Body of pancreas (tissue), 4 donors: ENCODE results near the gene BRSK1.

Experiments used
- POLR2A ChIP-seq, 3 donors: fragments of 450-650 bp; IDR thresholded peaks; one replicate each; pipeline ENCODE4 v1.6.1; 2016; ENCODE audit warnings: antibody characterized with exemption in 3 of 3, mild to moderate bottlenecking in 2 of 3
- TF ChIP-seq, protein P1 (sequence below), 7 experiments: fragments of 450-650 bp in 4 of 7; fragments of 200-600 bp in 3 of 7; sonication (generic) in 3 of 7; IDR thresholded peaks; one replicate each; pipeline ENCODE4 v1.5.1; 2016 to 2019; ENCODE audit warnings: antibody characterized with exemption in 7 of 7

DNA sequence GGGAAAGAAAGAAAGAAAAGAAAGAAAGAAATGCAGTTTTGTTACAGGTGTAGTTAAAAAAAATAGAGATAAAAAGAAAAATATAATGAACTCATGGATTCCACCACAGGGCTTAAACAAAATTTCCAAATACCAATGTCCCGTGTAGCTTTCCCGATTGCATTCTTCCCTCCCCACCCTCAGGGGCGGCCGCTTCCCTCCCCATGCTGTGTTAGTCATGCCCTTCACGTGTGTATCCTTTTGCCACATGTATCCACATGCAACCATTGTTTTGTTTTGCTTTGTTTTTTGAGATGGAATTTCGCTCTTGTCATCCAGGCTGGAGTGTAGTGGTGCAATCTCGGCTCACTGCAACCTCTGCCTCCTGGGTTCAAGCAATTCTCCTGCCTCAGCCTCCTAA, 52.3 kb downstream of the BRSK1 start:
- no peak for TF ChIP-seq POLR2A (IDR thresholded peaks at IDR 0.05)
- TF ChIP-seq, protein P1, sequence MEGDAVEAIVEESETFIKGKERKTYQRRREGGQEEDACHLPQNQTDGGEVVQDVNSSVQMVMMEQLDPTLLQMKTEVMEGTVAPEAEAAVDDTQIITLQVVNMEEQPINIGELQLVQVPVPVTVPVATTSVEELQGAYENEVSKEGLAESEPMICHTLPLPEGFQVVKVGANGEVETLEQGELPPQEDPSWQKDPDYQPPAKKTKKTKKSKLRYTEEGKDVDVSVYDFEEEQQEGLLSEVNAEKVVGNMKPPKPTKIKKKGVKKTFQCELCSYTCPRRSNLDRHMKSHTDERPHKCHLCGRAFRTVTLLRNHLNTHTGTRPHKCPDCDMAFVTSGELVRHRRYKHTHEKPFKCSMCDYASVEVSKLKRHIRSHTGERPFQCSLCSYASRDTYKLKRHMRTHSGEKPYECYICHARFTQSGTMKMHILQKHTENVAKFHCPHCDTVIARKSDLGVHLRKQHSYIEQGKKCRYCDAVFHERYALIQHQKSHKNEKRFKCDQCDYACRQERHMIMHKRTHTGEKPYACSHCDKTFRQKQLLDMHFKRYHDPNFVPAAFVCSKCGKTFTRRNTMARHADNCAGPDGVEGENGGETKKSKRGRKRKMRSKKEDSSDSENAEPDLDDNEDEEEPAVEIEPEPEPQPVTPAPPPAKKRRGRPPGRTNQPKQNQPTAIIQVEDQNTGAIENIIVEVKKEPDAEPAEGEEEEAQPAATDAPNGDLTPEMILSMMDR (IDR thresholded peaks at IDR 0.05), result no peak
